K562 (cell line): Measurements from ENCODE around the gene ZKSCAN4. TPM values are rescaled to one million over a fixed set of nuclear protein-coding genes. Genes with fewer than 3 reads are reported as not detected.

Experiments
- ATAC-seq: fragments of 200-7000 bp; cut with Tn5 transposase; 3 replicates; pipeline ENCODE4 v1.9.1; 2020; ENCODE audit warnings: moderate library complexity
- BruUV-seq: library from RNA; stranded (reverse); fragments of 400-500 nt; replicated peaks from 2 replicates; lab custom pipeline; 2021; lab: Mats Ljungman, UMichigan
- CTCF ChIA-PET: fragments of 300-600 bp; formaldehyde crosslinking; extraction: SDS; loops from one replicate; lab custom pipeline; 2021; ENCODE audit warnings: low intra/inter-chr PET ratio; lab: Yijun Ruan, JAX
- POLR2A ChIA-PET: fragments of 300-600, 350-650 bp; sonication (Branson Sonifier 250); formaldehyde crosslinking; extraction: SDS; loops from one replicate; lab custom pipeline; 2021; ENCODE audit warnings: antibody characterized with exemption, inconsistent platforms; lab: Yijun Ruan, JAX
- DNase-seq, 4 experiments: peaks; one replicate each; pipeline versions ENCODE4 v3.0.0 to v3.0.0-alpha.2; 2011 to 2018; ENCODE audit warnings: low spot score in 3 of 4, mixed read lengths in 3 of 4; ENCODE audit errors: extremely low read depth in 1 of 4
- FAIRE-seq: peaks from 2 replicates; lab custom pipeline; 2011; peaks lifted over from hg19 to GRCh38; lab: Jason Lieb, UNC
- H2AFZ ChIP-seq: 2 replicates; pipeline ENCODE4 v1.6.0; 2011; ENCODE audit warnings: low read depth, low read length, control low read depth, inconsistent platforms
- H3K27ac ChIP-seq: fragments of 200-600 bp; 3 replicates; pipeline ENCODE4 v1.8.0; 2011; ENCODE audit warnings: low read depth, mild to moderate bottlenecking, control low read depth, inconsistent platforms, low read length, moderate library complexity, mixed read lengths; ENCODE audit errors: extremely low read depth
- H3K27me3 ChIP-seq, 2 experiments: fragments of 300-600 bp in 1 of 2; 2 replicates in 1 of 2; 3 replicates in 1 of 2; pipeline versions ENCODE4 v1.6.0 to v1.8.0; 2011; ENCODE audit warnings: inconsistent platforms in 2 of 2, low read length in 2 of 2, mild to moderate bottlenecking in 1 of 2, mixed read lengths in 1 of 2, moderate library complexity in 1 of 2; ENCODE audit not compliant: control insufficient read depth in 2 of 2, insufficient read depth in 2 of 2
- H3K36me3 ChIP-seq: fragments of 300-600 bp; 3 replicates; pipeline ENCODE4 v1.8.0; 2011; ENCODE audit warnings: mild to moderate bottlenecking, low read length, inconsistent platforms; ENCODE audit not compliant: control insufficient read depth, insufficient read depth
- H3K4me1 ChIP-seq, 2 experiments: fragments of 200-600 bp in 1 of 2; replicated peaks in 1 of 2; 2 replicates in 1 of 2; 3 replicates in 1 of 2; pipeline versions ENCODE4 v1.5.1 to v1.8.0; 2011; ENCODE audit warnings: inconsistent platforms in 2 of 2, low read length in 2 of 2, mild to moderate bottlenecking in 1 of 2, mixed read lengths in 1 of 2, moderate library complexity in 1 of 2; ENCODE audit not compliant: control insufficient read depth in 2 of 2, insufficient read depth in 2 of 2
- H3K4me2 ChIP-seq: 2 replicates; pipeline ENCODE4 v1.6.1; 2011; ENCODE audit warnings: low read length, control low read depth, inconsistent platforms, mixed read lengths; ENCODE audit not compliant: insufficient read depth
- H3K4me3 ChIP-seq: fragments of 200-600 bp; sonication (generic), shearing (Covaris generic); 2 replicates; pipeline ENCODE4 v1.5.1; 2016; ENCODE audit warnings: control low read depth, inconsistent platforms
- H3K79me2 ChIP-seq: fragments of 200-600 bp; 3 replicates; pipeline ENCODE4 v1.8.0; 2011; ENCODE audit warnings: low read length, inconsistent platforms; ENCODE audit not compliant: control insufficient read depth, insufficient read depth
- H3K9ac ChIP-seq, 2 experiments: 2 replicates each; pipeline versions ENCODE4 v1.6.0 to v1.6.1; 2011; ENCODE audit warnings: low read depth in 2 of 2, low read length in 2 of 2, control low read depth in 1 of 2, inconsistent platforms in 1 of 2, mild to moderate bottlenecking in 1 of 2, mixed read lengths in 1 of 2; ENCODE audit not compliant: insufficient read depth in 1 of 2
- H3K9me1 ChIP-seq: one replicate; pipeline ENCODE4 v1.6.0; 2011; ENCODE audit warnings: inconsistent platforms, mild to moderate bottlenecking, low read length, moderate library complexity; ENCODE audit not compliant: control insufficient read depth, insufficient read depth
- H3K9me3 ChIP-seq: replicated peaks from 2 replicates; pipeline ENCODE4 v1.5.1; 2011; ENCODE audit warnings: low read depth, low read length, inconsistent platforms; ENCODE audit not compliant: control insufficient read depth, insufficient read depth
- H4K20me1 ChIP-seq: replicated peaks from 2 replicates; pipeline ENCODE4 v1.6.1; 2011; ENCODE audit warnings: low read length, inconsistent platforms, mixed read lengths; ENCODE audit not compliant: control insufficient read depth, insufficient read depth
- CBX5 ChIP-seq: IDR thresholded peaks from 2 replicates; pipeline ENCODE4 v1.6.1; 2014; ENCODE audit warnings: low read depth, borderline replicate concordance
- OTX1 ChIP-seq: fragments of 450-650 bp; formaldehyde crosslinking; IDR thresholded peaks from 2 replicates; pipeline ENCODE4 v1.4.0; 2022; ENCODE audit warnings: mild to moderate bottlenecking
- RBM25 ChIP-seq: fragments of 200-400 bp; formaldehyde crosslinking; IDR thresholded peaks from 2 replicates; pipeline ENCODE4 v1.6.1; 2018; ENCODE audit warnings: low read length, low read depth, moderate library complexity; ENCODE audit not compliant: severe bottlenecking
- TFAP4 ChIP-seq: sonication (generic); formaldehyde crosslinking; IDR thresholded peaks from 2 replicates; pipeline ENCODE4 v1.8.0; 2022; ENCODE audit warnings: missing genetic modification reagents, mild to moderate bottlenecking, moderate library complexity, borderline replicate concordance
- TOE1 ChIP-seq, 2 experiments: fragments of 450-650 bp in 1 of 2; sonication (generic) in 1 of 2; formaldehyde crosslinking in 1 of 2; IDR thresholded peaks; 2 replicates each; pipeline versions ENCODE4 v1.7.1 to v1.8.0; 2016 to 2022; ENCODE audit warnings: borderline replicate concordance in 2 of 2, mild to moderate bottlenecking in 2 of 2, antibody characterized with exemption in 1 of 2, inconsistent platforms in 1 of 2, low read depth in 1 of 2, missing genetic modification reagents in 1 of 2, moderate library complexity in 1 of 2
- ZBTB34 ChIP-seq: fragments of 250-450 bp; sonication (Bioruptor Pico); IDR thresholded peaks from 2 replicates; pipeline ENCODE4 v1.8.0; 2021; ENCODE audit warnings: mild to moderate bottlenecking, moderate library complexity
- ZKSCAN8 ChIP-seq: fragments of 200-800 bp; sonication (Bioruptor generic); IDR thresholded peaks from 2 replicates; pipeline ENCODE4 v1.6.1; 2016; ENCODE audit warnings: missing genetic modification characterization, missing compliant biosample characterization
- in situ Hi-C: fragments of 300-500 bp; cut with MboI; formaldehyde crosslinking; loops from 4 replicates; pipeline ENCODE4 v1.15.0; 2018; ENCODE audit warnings: inconsistent platforms, mixed read lengths
- intact Hi-C: fragments of 100-400 bp; cut with micrococcal nuclease; formaldehyde crosslinking; loops from 2 replicates; pipeline ENCODE4 v1.14.2; 2022
- polyA plus RNA-seq, 8 experiments: library from polyadenylated mRNA; depleted of rRNA in 4 of 8; stranded (reverse) in 5 of 8; unstranded in 3 of 8; fragments of >200 nt; fragmentation: Nextera tagmentation in 2 of 8; fragmentation: Illumina TruSeq in 1 of 8; extraction: Ambion mirVana in 2 of 8; extraction: Trizol in 1 of 8; gene quantifications; 2 replicates each; pipeline versions ENCODE4 v1.2.1 to v1.2.3, GENCODE V29; 2011 to 2014; ENCODE audit warnings: inconsistent platforms in 1 of 8, missing spikeins in 1 of 8
- total RNA-seq, 7 experiments: library from RNA; depleted of rRNA in 6 of 7; stranded (reverse); fragments of >200 nt in 6 of 7; fragmentation: Illumina TruSeq in 2 of 7; extraction: Trizol in 2 of 7; gene quantifications; 2 replicates each; pipeline versions ENCODE4 v1.2.1 to v1.2.3, GENCODE V29; 2011 to 2021; ENCODE audit warnings: low replicate concordance in 1 of 7
- TF ChIP-seq, protein P1 (sequence below): fragments of 250-450 bp; sonication (Bioruptor Pico); IDR thresholded peaks from 2 replicates; pipeline ENCODE4 v1.8.0; 2022; ENCODE audit warnings: moderate library complexity, mild to moderate bottlenecking, inconsistent platforms
- TF ChIP-seq, protein P2 (sequence below): sonication (generic); formaldehyde crosslinking; IDR thresholded peaks from 2 replicates; pipeline ENCODE4 v1.8.0; 2022; ENCODE audit warnings: mild to moderate bottlenecking, missing genetic modification reagents, borderline replicate concordance

Gene ZKSCAN4
- total and polyA plus RNA-seq, 9 of the 15 experiments (the other 6 are each of a cell fraction or from before 2014, with no cell fraction given), result 1.2 to 5.3 (median 4.7) TPM

- TF ChIP-seq, protein P1, sequence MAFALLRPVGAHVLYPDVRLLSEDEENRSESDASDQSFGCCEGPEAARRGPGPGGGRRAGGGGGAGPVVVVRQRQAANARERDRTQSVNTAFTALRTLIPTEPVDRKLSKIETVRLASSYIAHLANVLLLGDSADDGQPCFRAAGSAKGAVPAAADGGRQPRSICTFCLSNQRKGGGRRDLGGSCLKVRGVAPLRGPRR, result no peak
Measured at GRCh38 chr6:28277746-28278145, 25.7 kb upstream of the ZKSCAN4 start (continued).

- Histone ChIP-seq H3K9me1 (no peaks in the 10 kb centered on the region), H3K9me3 (no peaks in the 10 kb centered on the region), H2AFZ (no peak overlapping the region), H3K4me3 (no peak overlapping the region), H3K27me3 (no peaks in the 10 kb centered on the region), H3K79me2 (peaks cover 3% of the 10 kb centered on the region; the same call in 2 of the 3 replicates), H3K27ac (no peak overlapping the region), H3K36me3 (peaks cover 54% of the 10 kb centered on the region), H4K20me1 (no peaks in the 10 kb centered on the region), H3K4me2 (no peak overlapping the region), H3K9ac (no peak overlapping the region), H3K4me1 (no peaks in the 10 kb centered on the region; a peak in 2 of 5 replicates)
- FAIRE-seq (no peak), DNase-seq (no peak), ATAC-seq (no peak)
- intact Hi-C loops (no loop called here), in situ Hi-C loops (no loop called here)
- CTCF ChIA-PET, result no interaction called here
- BruUV-seq, result no TSS peak
- TF ChIP-seq ZBTB34 (CRISPR knock-in tag), result no peak
- no peak for TF ChIP-seq OTX1 (CRISPR knock-in tag)
- TF ChIP-seq RBM25, result no peak
- TF ChIP-seq TFAP4 (CRISPR knock-in tag), result no peak
- TF ChIP-seq CBX5, result no peak
- TF ChIP-seq, protein P2, sequence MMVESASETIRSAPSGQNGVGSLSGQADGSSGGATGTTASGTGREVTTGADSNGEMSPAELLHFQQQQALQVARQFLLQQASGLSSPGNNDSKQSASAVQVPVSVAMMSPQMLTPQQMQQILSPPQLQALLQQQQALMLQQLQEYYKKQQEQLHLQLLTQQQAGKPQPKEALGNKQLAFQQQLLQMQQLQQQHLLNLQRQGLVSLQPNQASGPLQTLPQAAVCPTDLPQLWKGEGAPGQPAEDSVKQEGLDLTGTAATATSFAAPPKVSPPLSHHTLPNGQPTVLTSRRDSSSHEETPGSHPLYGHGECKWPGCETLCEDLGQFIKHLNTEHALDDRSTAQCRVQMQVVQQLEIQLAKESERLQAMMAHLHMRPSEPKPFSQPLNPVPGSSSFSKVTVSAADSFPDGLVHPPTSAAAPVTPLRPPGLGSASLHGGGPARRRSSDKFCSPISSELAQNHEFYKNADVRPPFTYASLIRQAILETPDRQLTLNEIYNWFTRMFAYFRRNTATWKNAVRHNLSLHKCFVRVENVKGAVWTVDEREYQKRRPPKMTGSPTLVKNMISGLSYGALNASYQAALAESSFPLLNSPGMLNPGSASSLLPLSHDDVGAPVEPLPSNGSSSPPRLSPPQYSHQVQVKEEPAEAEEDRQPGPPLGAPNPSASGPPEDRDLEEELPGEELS (CRISPR knock-in tag), result no peak
- TF ChIP-seq ZKSCAN8 (CRISPR knock-in tag), result no peak
- no peak for TF ChIP-seq TOE1 (IDR thresholded peaks at IDR 0.05; ENCODE audit: borderline replicate concordance)
- TF ChIP-seq TOE1 (CRISPR knock-in tag; IDR thresholded peaks at IDR 0.05; ENCODE audit: borderline replicate concordance, low read depth), result no peak
- POLR2A ChIA-PET, result interaction anchor here (0.6 to 2.0 kb wide), 7 partner anchors 8 to 133 kb away, joined by 3 to 6 read pairs (median 3); partner anchors contain the start of genes ZKSCAN8 and ZSCAN26
Measured at GRCh38 chr6:28274888-28275287, 22.8 kb upstream of the ZKSCAN4 start.
